A549 treated with CpdA at 1 μM for 4 hours (cell line): Measurements from ENCODE around the gene STX17. TPM values are rescaled to one million over a fixed set of nuclear protein-coding genes. Genes with fewer than 3 reads are reported as not detected.

ENCODE experiments used
- total RNA-seq: library from RNA; stranded (reverse); fragments of 200-300 nt; extraction: Qiagen RNA extraction; gene quantifications from 5 replicates; pipeline ENCODE4 v1.2.3, GENCODE V29; 2022; ENCODE audit warnings: low read depth

Gene STX17
- total RNA-seq: 7.4 to 13.6 TPM (median 8.8 TPM) in 5 replicates

DNA sequence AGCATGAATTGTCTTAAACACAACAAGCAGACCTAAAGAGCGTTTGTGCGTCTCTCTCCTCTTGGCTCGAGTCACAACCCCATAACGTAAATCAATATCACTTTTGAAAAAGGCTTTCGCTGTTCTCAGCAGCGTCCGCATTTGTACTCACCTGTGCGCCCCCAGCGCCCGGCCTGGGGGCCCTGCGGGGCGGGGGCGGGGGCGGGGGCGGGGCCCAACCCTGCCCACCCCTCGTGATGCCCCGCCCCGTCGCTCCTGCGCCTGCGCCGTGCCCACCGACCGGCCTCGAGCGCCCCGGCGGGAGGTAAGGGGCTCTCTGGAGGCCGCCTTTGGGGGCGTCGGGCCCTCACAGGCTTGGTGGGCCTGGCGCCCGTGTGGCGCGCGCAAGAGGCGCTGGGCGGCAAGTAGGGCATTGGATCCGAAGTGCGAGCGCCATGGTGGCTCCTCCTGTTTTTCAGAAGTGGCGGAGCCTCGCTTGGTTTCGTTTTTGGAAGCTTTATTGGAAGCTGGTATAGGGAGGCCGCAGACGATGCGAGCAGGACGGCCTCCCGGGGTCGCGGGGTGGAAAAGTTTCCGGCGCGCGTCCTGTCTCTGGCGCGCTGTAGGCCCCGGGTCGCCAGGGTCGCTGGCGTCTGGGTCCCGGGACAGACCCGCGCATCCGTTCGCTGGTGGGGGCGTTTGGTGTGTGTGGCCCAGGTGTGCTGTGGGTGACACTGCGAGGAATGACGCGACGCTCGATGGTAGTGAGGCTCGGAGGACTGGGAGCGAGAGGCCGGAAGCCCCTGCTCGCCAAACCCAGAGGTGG lies at the start of gene STX17:
Gene STX17, plus strand, starts transcription at position 252 of the 805 bp plus-strand sequence. CDS start 8,586 bp downstream, outside the sequence.

Other genes starting within 250 kb of the STX17 start
- gene NR4A3, start 84.8 kb upstream of the STX17 start, total RNA-seq: 2.0 to 3.0 TPM (median 2.6 TPM) in 5 replicates
- gene ERP44, start 192.3 kb downstream of the STX17 start, total RNA-seq: 15.4 to 17.2 TPM (median 15.6 TPM) in 5 replicates
- 9.0 to 11.2 TPM (median 10.6 TPM) in 5 replicates for gene INVS, start 192.6 kb downstream of the STX17 start, total RNA-seq